GM18520 (cell line): Measurements from ENCODE around the gene PRAME.
"Not testable (repeated sequence)": the region's sequence is repeated elsewhere in the genome, so short reads cannot be mapped to it uniquely, and the experiment has no call there.

ENCODE experiments used
- ATAC-seq: cut with Tn5 transposase; IDR thresholded peaks from one replicate; pipeline ENCODE4 v1.9.1; 2021; ENCODE audit not compliant: unreplicated experiment

The PRAME gene

DNA sequence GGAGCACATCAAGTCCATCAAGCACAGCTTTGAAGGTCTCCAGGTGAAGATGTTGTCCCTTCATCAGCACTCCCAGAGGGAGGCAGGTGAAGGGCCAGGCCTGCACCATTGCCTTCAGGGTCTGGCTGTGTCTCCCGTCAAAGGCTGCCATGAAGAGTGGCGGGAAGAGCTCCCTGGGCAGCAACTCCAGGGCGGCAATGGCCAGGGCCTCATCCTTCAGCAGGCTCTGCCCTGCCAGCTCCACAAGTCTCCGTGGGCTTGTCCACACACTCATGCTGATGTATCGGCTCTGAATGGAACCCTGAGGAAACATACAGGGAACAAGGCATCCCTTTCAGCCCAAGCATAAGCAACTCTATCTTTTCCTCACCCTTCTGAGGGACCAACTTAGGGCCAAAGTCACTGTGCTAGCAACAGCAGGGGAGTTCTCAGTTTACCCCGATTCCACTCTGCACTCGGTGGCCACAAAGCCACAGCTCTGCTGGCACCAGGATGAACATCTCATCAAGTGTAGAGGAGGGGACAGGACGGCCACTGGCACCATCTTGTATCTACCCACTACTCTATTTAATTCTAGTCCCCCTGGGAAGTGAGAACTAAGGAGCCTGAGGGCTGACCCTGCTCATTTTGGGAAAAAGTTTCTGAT is 8.2 kb downstream of the PRAME start:
- ATAC-seq, result no peak

DNA sequence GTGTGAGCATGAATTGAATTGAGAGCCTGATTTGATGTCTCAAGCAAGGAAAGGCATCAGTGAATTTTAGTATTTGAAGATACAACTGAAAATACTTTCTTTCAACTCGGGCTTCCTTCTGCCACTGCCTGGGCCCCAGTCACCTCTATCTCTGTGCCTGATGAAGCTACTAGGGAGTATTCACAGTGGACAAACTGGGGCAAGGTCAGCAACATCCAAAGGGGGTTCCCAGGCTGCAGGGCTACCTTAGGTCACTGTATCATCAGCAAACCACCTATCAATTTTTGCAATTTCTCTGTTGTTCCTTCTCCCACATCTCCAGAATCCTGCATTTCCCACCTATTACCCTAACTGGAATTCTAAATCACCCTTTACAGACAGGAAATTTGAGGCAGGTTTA is 10.2 kb downstream of the PRAME start:
- no peak for ATAC-seq

DNA sequence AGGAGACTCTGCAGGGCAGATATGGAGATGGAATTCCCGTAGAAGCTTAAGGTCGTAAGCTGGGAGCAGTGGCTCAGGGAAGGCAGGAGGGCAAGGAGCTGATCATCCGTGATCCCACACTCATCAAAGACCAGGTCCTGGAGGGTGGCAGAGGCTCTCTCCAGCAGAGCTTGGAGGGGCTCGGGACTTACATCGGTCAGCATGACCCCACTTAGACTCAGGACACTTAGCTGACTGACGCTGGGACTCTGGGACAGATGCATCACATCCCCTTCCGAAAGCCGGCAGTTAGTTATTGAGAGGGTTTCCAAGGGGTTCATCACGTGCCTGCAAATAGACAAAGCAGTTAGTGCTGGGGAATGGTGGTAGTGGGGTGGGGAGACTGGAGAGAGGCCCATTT is 10.7 kb downstream of the PRAME start:
- no peak for ATAC-seq

DNA sequence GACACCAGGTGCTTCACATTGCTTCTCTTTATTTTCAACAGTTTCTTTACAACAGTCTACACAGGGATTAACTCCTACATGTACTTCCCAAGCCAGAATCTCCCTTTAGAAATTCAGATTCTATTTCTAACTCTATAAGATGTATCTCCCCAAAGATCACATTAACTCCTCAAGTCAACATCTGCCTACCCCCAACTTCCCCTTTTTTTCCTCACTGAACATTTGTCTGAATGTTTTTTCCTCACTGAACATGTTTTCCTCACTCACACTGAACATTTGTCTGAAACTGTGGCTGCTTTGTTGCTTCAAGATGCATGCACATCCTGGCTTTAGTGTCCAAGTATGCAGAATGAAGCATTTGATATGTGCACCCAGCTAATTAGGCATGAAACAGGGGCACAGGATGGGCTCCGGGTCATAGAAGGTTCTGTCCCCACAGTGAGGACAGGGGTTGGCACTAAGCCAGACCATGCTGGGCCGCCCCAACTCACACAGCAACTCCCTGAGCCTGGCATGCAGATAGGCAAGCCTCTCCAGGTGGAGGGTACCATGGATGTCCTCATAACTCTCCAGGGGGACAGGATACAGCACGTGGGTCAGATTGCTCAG is 11.3 kb downstream of the PRAME start:
- no peak for ATAC-seq

DNA sequence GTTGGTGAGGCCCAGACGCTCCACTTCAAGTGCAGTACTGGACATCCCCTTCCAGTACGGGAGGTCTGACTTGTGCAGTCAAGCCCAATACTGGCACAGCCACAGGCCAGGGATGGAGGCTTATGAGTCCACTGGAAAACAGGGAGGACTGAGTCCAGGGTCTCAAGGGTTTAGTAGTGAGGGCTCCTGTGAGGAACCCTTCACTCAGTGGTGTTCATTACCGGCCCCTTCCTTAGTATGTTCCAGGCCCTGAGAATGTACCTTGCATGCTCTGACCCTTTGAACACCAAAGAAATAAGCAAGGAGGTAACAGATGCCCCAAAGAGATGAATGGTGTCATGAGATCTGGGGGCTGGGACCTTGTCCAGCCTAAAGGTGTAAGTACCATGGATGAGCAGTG is 11.8 kb downstream of the PRAME start:
- no peak for ATAC-seq

DNA sequence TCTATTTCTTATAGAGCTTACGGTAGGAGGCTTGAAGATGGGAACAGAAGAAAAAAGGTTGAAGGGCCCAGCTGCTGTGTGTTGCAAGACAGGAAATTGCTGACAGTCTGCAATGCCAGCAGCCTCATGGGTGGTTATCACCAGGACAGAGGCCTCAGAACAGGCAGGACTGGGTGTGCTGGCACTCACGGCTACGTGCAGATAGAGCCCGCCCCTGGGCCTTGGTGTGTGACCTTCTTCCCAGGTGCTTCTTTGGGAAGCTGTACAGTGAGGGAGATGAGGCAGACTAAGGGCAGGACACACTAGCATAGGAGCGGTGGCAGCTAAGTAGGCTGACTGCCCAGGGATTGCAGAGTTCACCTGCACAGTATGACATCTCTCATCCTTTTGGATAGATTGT is 12.6 kb downstream of the PRAME start:
- no peak for ATAC-seq

DNA sequence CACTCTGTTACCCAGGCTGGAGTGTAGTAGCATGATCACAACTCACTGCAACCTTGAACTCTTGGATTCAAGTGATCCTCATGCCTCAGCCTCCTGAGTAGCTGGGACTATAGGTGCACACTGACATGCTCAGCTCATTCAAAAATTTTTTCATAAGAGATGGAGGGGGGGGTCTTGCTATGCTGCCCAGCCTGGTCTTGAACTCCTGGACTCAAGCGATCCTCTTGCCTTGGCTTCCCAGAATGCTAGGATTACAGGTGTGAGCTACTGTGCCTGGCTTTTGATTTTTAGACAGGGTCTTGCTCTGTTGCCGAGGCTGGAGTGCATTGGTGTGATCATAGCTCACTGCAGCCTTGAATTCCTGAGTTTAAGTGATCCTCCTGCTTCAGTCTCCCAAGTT is 14.0 kb downstream of the PRAME start:
- ATAC-seq, result no peak

DNA sequence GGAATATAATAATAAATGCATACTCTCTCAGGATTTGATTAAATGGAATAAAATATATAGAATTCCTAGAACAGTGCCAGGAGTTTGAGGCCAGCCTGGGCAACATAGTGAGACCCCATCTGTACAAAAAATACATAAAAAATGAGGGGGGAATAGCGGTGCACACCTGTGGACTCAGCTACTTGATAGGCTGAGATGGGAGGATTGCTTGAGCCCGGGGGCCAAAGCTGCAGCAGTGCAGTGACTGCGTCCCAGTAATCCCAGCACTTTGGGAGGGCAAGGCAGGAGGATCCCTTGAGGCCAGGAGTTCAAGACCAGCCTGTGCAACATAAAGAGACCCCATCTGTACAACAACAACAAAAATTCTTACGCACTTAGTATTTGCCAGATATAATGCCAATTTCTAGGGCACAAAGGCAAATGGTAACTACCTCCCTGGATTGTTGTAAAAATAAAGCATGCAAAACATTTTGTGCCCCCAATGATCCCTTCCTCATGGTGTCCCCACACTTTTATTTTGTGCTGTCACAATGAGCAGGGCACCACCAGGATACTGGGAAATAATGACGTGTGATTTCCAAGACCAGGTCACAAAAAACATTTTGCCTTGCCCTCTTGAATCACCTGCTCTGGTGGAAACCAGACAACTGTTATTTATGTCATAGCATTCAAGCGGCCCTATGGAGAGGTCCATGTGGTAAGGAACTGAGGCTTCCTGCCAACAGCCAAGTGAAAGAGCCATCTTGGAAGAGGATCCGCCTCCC is 20.7 kb downstream of the PRAME start:
- ATAC-seq, result no peak

DNA sequence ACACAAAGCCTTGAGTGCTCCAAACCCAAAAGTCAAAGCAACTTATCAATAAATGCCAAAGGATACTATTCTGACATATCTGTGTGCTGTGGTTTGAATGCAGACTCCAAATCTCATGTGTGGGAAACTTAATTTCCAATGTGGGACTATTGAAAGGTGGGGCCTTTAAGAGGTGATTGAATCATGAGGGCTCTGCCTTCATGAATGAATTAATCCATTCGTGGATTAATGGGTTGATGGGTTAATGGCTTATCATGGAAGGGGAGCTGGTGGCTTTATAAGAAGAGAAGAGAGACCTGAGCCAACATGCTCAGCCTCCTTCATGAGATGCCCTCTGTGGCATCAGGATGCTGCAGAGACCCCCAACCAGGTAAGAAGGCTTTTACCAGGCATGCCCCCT is 22.1 kb downstream of the PRAME start:
- ATAC-seq, result no peak

DNA sequence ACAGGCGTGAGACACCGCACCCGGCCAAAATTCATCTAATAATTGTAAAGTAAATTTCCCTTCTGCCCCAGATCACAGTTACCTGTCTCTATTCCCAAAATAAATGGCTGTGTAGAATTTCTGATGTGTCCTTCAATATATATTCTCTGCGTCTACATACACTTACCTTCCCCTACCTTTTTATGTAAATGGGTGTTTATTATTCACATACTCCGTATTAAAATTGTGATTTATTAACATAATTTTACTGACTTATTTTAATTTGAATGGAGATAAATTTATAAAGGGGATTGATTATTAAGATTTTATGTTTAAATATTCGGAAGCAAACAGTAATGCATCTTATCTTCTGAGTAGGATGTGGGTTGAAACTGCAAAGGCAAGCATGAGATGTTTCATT is 22.6 kb downstream of the PRAME start:
- ATAC-seq, result no peak

DNA sequence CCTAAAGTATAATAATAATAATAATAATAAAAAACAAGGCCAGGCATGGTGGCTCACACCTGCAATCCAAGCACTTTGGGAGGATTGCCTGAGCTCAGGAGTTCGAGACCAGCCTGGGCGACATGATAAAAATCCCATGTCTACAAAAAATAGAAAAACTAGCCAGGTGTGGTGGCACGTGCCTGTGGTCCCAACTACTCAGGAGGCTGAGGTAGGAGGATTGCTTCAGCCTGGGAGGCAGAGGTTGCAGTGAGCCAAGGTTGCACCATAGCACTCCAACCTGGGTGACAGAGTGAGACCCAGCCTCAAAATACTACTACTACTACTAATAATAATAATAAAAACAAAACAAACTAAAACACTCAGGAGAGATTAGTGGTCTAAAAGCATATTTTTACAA is 23.4 kb downstream of the PRAME start:
- no peak for ATAC-seq

DNA sequence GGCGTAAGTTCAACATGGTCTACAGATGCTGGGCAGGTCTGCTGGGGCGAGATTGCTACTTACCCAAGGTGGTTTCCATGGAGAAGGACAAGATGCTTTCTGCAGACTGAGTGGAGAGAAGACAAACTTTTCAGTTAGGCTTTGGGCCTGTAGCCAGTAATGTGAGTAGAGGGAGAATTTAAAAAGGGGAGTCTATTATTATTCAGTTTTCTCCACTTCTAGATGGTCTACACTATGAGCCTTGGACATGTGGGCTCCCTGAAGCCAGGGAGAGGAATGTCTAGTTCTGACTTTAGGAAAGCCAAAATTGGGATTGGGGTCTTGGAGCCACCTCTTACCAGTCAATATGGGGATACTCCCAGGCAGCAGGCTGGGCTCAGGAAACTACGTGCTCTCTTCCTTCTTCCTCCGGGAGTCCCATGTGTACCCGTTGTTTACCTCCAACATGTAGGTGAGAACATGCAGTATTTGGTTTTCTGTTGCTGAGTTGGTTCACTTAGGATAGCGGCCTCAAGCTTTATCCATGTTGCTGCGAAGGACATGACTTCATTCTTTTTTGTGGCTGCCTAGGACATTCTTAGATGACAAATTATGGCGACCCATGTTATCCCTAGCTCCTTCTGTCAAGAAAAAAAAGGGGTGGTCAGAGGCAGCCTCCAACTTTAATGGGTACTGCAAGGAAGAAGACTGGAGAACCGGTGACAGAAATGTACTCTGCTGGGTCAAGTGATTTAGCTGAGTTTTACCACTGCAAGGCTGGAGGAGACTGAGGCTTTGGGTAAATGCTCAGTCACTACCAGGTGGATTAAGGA is 24.3 kb downstream of the PRAME start:
- no peak for ATAC-seq

DNA sequence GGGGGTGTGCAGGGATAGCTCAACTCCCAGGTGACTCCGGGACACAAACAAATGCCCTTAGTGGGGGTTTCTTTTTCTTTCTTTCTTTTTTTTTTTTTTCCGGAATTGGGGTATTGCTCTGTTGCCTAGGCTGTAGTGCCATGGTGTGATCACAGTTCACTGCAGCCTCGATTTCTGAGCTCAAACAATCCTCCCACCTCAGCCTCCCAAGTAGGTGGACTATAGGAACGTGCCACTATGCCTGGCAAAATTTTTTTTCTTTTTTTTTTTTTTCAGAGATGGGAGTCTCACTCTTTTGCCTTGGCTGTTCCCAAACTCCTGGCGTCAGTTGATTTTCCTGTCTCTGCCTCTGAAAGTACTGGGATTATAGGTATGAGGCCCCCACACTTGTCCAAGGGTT is 25.2 kb downstream of the PRAME start:
- ATAC-seq, result no peak

DNA sequence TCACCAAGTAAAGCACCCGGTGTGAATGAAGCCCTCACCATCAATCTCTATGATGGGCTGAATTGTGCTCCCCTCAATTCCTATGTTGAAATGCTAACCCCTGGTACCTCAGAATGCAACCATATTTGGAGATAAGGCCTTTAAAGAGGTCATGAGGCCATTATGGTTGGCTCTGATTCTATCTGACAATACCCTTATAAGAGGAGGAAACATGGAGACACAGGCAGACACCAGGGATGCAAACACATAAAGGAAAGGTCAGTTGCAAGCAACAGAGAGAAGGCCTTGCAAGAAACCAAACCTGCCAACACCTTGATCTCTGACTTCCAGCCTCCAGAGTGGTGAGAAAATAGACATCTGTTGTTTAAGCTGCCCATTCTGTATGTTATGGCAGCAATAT is 25.6 kb downstream of the PRAME start:
- ATAC-seq, result no peak

DNA sequence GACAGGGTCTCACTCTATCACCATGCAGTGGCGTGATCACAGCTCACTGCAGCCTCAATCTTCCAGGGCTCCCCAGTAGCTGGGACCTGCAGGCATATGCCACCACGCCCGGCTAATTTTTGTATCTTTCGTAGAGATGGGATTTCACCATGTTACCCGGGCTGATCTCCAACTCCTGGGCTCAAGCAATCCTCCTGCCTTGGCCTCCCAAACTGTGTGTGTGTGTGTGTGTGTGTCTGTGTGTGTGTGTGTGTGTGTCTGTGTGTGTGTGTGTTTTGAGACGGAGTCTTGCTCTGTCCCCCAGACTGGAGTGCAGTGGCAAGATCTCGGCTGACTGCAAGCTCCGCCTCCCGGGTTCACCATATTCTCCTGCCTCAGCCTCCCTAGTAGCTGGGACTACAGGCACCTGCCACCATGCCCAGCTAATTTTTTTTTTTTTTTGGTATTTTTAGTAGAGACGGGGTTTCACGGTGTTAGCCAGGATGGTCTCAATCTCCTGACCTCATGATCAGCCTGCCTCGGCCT is 26.5 kb downstream of the PRAME start:
- ATAC-seq, result not testable (repeated sequence)

DNA sequence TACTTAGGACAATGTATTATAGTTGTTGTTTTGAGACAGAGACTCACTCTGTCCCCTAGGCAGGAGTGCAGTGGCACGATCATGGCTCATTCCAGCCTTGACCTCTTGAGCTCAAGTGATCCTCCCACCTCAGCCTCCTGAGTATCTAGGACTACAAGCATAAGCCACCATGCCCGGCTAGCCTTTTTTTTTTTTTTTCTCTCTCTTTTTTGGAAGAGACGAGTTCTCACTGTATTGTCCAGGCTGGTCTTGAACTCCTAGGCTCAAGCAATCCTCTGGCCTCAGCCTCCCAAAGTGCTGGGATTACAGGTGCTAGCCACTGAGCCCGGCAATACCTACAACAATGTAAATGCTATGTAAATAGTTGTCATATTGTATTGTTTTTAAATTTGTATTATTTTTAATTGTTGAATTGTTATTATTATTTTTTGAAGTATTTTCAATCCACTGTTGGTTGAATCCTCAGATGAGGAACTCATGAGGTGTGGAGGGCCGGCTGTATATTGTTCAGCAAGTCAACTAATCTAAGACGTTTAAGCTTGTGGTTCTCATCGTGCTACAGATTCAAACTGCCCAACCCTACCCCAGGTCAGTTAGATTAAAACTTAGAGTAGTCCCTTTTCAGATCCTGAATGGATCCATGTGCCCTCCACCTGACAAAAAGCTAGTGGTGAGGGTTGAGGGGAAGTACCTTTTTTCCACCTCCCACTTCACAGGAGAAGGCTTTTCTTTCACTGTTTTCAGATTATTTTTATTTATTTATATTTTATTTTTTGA is 27.1 kb downstream of the PRAME start:
- ATAC-seq, result no peak

DNA sequence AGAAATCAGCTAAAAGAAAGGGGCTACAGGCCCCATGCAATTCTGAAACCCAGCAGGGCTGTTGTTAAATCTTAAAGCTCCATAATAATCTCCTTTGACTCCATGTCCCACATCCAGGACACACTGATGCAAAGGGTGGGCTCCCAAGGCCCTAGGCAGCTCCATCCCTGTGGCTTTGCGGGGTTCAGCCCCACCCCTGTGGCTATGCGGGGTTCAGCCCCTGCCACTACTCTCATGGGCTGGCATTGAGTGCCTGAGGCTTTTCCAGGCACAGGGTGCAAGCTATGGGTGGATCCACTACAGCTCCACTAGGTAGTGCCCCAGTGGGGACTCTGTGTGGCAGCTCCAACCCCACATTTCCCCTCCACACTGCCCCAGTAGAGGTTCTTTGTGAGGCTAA is 30.3 kb downstream of the PRAME start:
- ATAC-seq, result no peak

DNA sequence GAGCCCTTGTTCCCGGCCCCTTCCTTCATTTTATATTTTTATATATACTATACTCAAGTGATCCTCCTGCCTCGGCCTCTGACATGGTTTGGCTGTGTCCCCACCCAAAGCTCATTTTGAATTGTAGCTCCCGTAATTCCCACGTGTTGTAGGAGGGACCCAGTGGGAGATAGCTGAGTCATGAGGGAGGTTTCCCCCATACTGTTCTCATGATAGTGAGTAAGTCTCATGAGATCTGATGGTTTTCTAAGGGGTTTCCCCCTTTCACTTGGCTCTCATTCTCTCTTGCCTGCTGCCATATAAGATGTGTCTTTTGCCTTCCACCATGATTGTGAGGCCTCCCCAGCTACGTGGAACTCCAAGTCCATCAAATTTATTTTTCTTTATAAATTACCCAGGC is 31.8 kb downstream of the PRAME start:
- ATAC-seq, result no peak

DNA sequence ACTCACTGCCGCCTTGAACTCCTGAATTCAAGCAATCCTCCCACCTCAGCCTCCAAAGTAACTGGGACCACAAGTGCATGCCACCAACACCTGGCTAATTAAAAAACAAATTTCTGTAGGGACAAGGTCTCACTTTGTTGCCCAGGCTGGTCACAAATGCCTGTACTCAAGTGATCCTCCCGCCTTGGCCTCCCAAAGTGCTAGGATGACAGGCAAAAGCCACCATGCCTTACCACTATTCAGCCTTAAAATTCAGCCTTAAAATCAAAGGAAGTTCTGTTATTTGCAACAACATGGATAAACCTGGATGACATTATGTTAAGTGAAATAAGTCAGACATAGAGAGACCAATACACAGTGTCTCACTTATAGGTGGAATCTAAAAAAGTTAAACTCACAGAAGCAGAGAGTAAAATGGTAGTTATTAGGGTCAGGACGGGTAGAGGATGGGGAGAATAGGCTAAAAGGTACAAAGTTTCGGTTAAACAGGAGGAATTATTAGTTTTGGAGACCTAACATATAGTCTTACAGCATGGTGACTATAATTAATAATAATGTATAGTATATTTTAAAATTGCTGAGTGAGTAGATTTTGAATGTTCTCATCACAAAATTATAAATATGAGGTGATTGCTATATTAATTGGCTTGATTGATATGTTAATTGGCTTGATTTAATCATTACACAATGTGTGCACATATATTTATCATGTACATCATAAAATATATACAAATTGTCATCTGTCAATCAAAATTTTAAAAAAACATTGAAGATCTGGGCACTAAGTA is 32.7 kb downstream of the PRAME start:
- no peak for ATAC-seq

DNA sequence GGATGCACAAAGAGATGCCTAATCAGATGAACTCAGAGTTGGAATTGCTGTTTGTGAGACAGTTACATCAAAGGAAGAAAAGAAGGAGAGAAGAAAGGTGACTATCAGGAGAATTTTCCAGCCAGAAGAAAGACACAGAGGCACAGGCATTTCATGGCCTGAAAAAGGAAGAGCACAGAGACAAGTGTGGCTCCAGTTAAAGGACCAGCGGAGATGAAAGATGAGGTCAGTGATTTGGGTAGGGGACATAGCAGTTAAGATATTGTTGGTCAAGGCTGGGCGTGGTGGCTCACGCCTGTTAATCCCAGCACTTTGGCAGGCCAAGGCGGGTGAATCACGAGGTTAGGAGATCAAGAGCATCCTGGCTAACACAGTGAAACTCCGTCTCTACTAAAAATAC is 35.6 kb downstream of the PRAME start:
- no peak for ATAC-seq
